K562 treated with DMSO at 1 percent for 24 hours (cell line): Measurements from ENCODE around the gene C1orf159. TPM values are rescaled to one million over a fixed set of nuclear protein-coding genes. Genes with fewer than 3 reads are reported as not detected.

Source experiments
- total RNA-seq: library from RNA; unstranded; fragments of 300-600 nt; gene quantifications from 2 replicates; pipeline ENCODE4 v1.2.3, GENCODE V29; 2022; ENCODE audit warnings: low read depth; ENCODE audit not compliant: insufficient read depth

The C1orf159 gene
- total RNA-seq: 20.6 and 26.3 TPM in 2 replicates

DNA sequence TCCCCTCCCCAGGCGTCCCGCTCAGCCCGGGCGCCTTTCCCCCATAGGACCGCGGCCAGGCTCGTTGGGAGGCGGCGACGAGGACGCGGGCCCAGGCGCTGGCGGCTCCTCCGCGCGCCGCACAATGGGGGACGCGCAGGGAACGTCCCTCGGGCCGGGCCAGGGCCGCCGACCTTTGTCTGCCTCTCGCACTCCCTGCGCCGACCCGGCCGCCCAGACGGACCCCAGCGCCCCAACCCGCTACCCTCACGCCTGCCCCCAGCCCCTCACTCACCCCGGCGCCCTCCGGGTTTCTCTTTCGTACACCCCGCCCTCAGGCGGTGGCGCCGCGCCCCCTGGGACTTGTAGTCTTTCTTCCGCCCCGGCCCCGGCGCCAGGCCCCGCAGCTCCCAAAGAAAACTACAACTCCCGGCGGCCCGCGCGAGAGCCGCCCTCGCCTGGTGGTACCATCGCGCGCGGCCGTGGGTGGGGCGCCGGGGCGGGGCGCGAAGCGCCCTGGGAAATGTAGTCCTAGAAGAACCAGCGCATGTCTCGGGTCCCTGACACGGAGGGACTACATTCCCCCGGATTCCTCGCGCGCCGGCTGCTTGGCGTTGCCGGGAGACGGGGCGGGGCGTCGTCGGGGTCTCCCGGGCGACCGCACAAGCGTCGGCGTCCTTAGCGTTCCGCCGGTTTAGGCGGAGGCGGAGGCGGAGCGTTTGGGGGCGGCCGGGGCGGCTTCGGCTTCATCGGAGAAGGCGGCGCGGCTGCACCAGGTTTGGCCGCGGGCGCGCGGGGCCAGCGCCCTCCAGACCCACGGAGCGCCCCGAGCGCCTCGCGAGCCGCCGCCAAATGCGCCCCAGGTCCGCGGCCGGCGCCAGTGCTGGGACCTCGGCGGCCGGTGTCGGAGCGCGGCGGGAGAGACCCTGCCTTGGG lies at the start of gene C1orf159:
TSS of gene C1orf159 (minus strand) at position 304 of the 915 bp plus-strand sequence. CDS start 24,546 bp downstream, outside the sequence.

DNA sequence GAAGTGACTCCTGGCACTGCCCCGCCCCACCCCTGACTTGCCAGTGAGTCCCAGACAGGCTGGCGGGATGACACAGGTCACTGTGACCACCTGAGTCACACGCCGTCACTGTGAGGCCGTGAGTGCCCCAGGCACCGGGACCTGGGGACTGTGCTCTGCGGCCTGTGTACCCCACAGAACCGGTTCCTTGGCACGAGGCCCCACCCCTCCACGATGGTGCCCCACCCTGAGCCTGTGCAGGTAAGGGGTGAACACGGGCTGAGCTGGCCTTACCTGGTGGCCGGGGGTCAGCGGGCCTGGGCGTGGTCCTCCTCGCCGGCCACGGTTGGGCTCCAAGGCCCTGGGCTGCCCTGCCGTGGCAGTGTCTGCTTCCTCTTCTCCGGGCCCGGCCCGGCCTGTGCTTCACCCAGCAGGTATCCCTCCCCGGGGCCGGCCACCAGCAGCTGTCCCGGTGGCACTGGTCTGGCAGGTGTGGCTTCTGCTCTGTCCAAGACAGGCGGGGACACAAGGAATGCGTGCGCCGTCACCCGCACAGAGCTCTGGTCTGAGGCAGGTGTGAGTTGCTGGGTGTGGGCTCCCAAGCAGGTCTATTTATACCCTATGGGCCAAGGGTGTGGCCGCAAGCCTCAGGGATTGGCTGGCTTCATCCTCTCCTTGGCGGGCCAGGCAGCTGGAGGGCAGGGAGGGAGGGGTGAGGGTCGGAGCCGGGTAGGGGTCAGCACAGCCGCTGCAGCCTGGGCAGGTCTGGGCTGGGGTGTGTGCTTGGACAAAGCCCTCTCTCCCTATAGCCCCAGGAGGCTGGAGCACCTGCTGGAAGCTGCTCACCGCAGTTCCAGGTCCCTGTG lies 41.9 kb downstream of the C1orf159 start, which contains the start of gene RNF223:
TSS of gene RNF223 (minus strand) at position 564 of the 845 bp plus-strand sequence. CDS start 1,740 bp downstream, outside the sequence.

Other genes starting within 250 kb of the C1orf159 start
- gene SAMD11, start 192.2 kb downstream of the C1orf159 start, total RNA-seq: 20.5 and 21.7 TPM in 2 replicates
- gene NOC2L, start 156.8 kb downstream of the C1orf159 start, total RNA-seq: 177 and 179 TPM in 2 replicates
- 15.8 and 20.6 TPM in 2 replicates for gene KLHL17, start 155.5 kb downstream of the C1orf159 start, total RNA-seq
- gene PLEKHN1, start 149.6 kb downstream of the C1orf159 start, total RNA-seq: 0.25 and 0.73 TPM in 2 replicates
- gene PERM1, start 134.0 kb downstream of the C1orf159 start, total RNA-seq: 0.34 TPM in 1 of 2 replicates, not detected in the other
- gene HES4, start 116.0 kb downstream of the C1orf159 start, total RNA-seq: 27.9 and 28.9 TPM in 2 replicates
- 110 and 141 TPM in 2 replicates for gene ISG15, start 102.6 kb downstream of the C1orf159 start, total RNA-seq
- gene AGRN, start 96.0 kb downstream of the C1orf159 start, total RNA-seq: 83.0 and 97.6 TPM in 2 replicates
- not detected in 2 replicates for gene RNF223, start 41.8 kb downstream of the C1orf159 start, total RNA-seq
- not detected in 2 replicates for gene TTLL10, start 57.8 kb upstream of the C1orf159 start, total RNA-seq
- not detected in 2 replicates for gene TNFRSF18, start 90.5 kb upstream of the C1orf159 start, total RNA-seq
- 0.75 and 1.9 TPM in 2 replicates for gene TNFRSF4, start 98.1 kb upstream of the C1orf159 start, total RNA-seq
- gene SDF4, start 115.9 kb upstream of the C1orf159 start, total RNA-seq: 276 and 297 TPM in 2 replicates
- gene B3GALT6, start 116.1 kb upstream of the C1orf159 start, total RNA-seq: 17.9 and 21.2 TPM in 2 replicates
- 1.9 and 2.5 TPM in 2 replicates for gene C1QTNF12, start 130.6 kb upstream of the C1orf159 start, total RNA-seq
- 114 and 118 TPM in 2 replicates for gene UBE2J2, start 157.8 kb upstream of the C1orf159 start, total RNA-seq
- gene SCNN1D, start 164.3 kb upstream of the C1orf159 start, total RNA-seq: 3.8 TPM in 2 replicates
- 52.1 and 55.0 TPM in 2 replicates for gene ACAP3, start 191.8 kb upstream of the C1orf159 start, total RNA-seq
- gene PUSL1, start 192.5 kb upstream of the C1orf159 start, total RNA-seq: 69.9 and 85.1 TPM in 2 replicates
- gene INTS11, start 208.6 kb upstream of the C1orf159 start, total RNA-seq: 216 and 263 TPM in 2 replicates
- 45.4 and 53.2 TPM in 2 replicates for gene CPTP, start 208.7 kb upstream of the C1orf159 start, total RNA-seq
- 0.57 and 0.95 TPM in 2 replicates for gene TAS1R3, start 215.2 kb upstream of the C1orf159 start, total RNA-seq
- gene DVL1, start 233.3 kb upstream of the C1orf159 start, total RNA-seq: 103 and 116 TPM in 2 replicates
- 13.8 and 17.2 TPM in 2 replicates for gene MXRA8, start 242.5 kb upstream of the C1orf159 start, total RNA-seq